B cell (primary cell): ENCODE results near the gene NDUFB6.
"Not testable (repeated sequence)": the region's sequence is repeated elsewhere in the genome, so short reads cannot be mapped to it uniquely, and the experiment has no call there.

Experiments
- EZH2 ChIP-seq: IDR thresholded peaks from 2 replicates; pipeline ENCODE4 v1.6.1; 2012; ENCODE audit warnings: borderline replicate concordance, low read depth, mild to moderate bottlenecking, moderate library complexity, low read length; ENCODE audit not compliant: insufficient read depth, poor library complexity, severe bottlenecking
- TF ChIP-seq, protein P1 (sequence below): fragments of 200-600 bp; IDR thresholded peaks from one replicate; pipeline ENCODE4 v1.8.0; 2022; ENCODE audit warnings: antibody characterized with exemption, mild to moderate bottlenecking

DNA sequence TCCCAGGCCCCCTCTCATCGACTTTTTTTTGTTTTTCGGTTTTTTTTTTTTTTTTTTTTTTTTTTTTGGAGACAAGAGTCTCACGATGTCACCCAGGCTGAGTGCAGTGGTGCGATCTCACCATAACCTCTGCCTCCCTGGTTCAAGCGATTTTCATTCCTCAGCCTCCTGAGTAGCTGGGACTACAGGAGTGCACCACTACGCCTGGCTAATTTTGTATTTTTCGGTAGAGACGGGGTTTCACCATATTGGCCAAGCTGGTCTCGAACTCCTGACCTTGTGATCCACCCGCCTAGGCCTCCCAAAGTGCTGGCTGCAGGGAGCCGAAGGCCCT is 48.4 kb downstream of the NDUFB6 start:
- TF ChIP-seq, protein P1, sequence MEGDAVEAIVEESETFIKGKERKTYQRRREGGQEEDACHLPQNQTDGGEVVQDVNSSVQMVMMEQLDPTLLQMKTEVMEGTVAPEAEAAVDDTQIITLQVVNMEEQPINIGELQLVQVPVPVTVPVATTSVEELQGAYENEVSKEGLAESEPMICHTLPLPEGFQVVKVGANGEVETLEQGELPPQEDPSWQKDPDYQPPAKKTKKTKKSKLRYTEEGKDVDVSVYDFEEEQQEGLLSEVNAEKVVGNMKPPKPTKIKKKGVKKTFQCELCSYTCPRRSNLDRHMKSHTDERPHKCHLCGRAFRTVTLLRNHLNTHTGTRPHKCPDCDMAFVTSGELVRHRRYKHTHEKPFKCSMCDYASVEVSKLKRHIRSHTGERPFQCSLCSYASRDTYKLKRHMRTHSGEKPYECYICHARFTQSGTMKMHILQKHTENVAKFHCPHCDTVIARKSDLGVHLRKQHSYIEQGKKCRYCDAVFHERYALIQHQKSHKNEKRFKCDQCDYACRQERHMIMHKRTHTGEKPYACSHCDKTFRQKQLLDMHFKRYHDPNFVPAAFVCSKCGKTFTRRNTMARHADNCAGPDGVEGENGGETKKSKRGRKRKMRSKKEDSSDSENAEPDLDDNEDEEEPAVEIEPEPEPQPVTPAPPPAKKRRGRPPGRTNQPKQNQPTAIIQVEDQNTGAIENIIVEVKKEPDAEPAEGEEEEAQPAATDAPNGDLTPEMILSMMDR: not testable (repeated sequence)
- TF ChIP-seq EZH2: not testable (repeated sequence)
